Erythroblast (primary cell): ENCODE measurements around the gene NUAK1.

Experiments
- DNase-seq, 2 experiments: peaks; one replicate each; lab custom pipeline; 2025; lab: John Stamatoyannopoulos, UW
- GATA1 ChIP-seq: IDR thresholded peaks from 2 replicates; pipeline ENCODE4 v1.6.1; 2011; ENCODE audit warnings: low read depth, mild to moderate bottlenecking, control low read depth, low read length, moderate library complexity
- POLR2A ChIP-seq: IDR thresholded peaks from 2 replicates; pipeline ENCODE4 v1.6.1; 2011; ENCODE audit warnings: mild to moderate bottlenecking, low read length

NUAK1 gene

DNA sequence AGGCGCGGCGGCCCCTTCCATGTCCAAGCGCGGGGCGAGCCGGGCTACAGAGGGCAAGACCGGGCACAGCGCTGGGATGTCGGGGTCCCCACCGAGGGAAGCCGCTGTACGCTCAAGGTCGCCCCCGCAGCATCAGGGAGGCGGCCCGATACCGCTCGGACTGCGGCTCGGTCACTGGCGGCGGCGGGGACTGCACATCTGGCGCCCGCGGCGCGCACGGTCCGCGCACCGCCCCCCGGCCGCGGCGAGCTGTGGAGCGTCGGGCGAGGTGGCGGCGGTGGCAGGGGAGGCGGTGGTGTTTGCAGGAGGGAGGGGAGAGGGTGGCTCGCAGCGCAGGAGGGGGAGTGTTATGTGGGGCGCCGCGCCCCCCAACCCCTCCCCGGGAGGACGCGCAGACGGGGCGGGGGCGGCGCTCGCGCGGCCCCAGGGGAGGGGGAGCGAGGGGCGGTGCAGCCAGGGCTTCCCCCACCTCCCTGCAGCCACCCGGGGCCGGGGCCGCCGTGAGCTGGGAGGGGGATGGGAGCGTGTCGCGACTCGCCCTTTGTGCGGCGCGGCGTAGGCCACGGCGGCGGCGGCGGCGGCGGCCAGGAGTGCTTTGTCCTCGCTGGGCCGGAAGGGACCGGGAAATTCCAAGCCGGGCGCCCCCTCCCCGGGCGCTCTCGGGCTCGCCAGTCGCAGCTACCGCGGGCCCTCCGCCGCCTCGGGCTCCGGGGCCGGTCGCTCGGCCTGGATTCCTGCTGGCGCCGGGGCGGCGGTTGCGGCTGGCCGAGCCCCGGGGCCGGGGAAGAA lies at the start of gene NUAK1:
Gene NUAK1 (minus strand): TSS at position 322 of the 789 bp plus-strand sequence. CDS start 301 bp downstream, at position 21.
- no peak for DNase-seq
- TF ChIP-seq GATA1 (no peak), POLR2A (no peak)

DNA sequence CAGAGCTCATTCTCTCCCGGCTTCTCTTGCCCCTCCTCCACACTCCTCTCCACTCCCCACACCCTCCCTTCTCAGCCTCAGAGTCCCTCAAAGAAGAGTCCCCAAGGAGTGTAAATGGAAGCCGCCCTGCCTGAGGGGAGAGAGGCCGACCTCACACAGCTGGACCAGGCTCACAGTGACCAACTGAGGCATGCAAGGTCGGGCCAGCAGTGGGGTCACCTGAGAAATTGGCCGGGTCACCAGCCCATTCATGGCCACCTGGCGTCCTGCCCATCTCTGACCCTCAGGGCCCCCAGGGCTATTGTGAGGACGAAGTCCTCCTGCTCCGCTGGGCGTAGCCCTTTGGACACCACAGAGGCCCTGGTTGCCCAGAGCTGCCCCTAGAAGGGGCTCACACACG lies 49.5 kb upstream of the NUAK1 start:
- no peak for DNase-seq
- no peak for TF ChIP-seq GATA1
- TF ChIP-seq POLR2A = no peak

DNA sequence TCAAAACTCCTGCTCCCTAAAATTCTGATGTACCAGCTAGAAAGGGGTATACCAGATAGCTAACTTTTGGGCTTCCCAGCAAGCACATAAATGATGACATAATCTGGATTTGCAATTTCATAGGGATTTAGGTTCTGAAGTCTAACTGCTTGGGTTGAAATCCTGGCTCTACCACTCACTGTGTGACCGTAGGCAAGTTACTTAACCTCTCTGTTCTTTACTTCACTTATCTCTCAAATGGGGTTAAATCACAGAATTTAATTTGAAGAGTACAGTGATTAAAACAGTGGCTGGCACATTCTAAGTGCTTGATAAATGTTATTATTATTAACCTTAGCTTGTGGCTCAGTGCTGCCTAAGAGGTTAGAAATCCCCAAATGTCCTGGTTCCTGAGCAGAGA lies 49.1 kb upstream of the NUAK1 start:
- DNase-seq = no peak
- TF ChIP-seq POLR2A = no peak
- no peak for TF ChIP-seq GATA1

DNA sequence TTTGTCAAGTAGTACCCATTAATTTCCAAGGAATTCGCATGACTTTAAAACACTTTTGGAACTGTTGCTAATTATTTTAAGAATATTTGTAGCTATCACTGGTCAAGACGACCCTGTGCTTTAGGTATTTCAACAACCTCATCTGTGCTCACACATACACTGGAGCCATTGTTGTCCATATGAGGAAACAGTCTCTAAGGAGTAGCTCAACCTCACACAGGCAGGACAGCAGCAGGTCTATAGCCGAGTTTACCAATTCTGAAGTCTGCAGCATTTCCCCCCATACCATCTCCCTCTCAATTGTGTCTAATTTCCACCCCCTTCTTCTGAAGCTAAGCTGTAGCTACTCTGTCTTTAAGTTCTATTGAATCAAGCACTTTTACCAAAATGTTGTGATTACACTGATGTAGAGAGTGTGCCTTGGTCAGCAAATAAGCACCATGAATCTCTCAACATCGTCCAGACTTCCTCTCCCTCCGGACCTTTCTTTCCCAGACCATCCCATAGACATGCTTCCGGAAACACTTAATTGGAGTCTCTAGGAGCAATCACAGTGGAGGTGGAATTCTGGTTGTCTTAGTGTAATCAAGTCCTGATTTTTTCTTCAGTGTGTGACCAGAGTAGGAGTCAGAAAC lies 48.5 kb upstream of the NUAK1 start:
- DNase-seq = no peak
- TF ChIP-seq GATA1 (no peak), POLR2A (no peak)

DNA sequence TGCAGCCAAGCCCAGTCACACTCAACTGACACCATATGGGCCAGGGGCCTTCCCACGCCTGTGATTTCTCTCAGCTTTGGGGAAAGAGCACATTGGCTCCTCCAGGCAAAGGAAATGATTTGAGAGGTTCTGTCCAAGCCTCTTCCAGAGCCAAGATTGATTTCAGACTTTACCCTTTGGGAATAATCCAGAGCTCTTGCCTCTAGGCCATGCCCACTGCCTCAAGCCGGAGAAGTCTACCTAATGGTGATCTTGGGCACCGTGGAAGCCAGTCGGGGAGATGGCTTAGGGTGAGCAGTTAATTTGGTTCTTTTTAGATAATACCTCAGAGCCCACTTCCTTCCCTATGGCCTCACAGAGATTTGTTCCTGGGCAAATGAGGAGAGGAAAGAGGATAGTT lies 45.0 kb upstream of the NUAK1 start:
- TF ChIP-seq POLR2A = no peak
- no peak for TF ChIP-seq GATA1
- no peak for DNase-seq

DNA sequence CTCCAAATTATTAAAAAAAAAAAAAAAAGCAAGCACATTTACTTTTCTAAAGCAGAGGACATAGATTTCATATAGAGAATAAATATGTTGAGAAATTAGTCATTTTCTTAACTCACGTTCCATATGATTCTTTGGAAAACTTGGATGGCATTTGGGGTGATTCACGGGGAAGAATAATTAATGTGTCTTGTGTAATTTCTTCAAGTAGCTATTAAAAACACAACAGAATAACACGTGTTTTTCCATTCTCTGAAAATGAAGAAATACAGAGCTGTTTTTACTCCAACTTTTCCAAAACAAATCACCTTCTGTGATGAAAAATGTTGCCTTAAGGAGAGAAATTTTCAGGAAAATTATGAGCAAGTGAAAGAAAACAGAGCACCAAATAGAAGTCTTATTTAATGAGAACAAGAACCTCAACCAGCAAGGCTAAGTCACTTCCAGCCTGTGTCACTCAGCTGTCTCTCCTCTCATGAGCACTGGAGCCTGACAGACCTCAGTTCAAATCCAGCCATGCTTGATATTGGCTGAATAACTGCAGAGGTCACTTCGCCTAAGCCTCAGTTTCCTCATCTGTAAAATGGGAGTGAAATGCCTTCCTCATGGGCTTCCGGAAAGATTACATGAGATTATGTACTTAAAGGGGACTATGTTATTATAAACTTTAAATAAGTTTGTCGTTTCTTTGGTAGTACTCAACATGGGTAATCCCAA lies 42.8 kb upstream of the NUAK1 start:
- no peak for TF ChIP-seq POLR2A
- TF ChIP-seq GATA1 = no peak
- DNase-seq = no peak

DNA sequence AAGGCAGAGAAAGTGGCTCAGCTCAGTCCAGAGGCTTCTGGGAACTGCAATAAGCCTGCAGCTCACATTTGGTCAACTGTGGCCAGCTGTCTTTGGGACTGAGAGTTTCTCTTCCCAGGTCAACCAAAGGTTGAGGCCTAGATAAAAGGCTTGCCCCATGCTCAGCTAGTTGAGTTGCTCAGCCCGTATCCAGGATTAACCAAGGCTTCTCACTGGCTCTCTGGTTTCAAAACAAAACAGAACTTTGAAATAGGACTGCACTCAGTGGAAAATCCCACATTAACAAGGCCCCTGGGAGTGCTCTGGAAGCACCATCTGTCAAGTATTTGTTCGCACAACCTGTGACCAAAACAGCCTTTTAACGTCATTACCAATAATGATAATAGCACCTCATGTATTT lies 40.3 kb upstream of the NUAK1 start:
- DNase-seq = no peak
- TF ChIP-seq GATA1 (no peak), POLR2A (no peak)

DNA sequence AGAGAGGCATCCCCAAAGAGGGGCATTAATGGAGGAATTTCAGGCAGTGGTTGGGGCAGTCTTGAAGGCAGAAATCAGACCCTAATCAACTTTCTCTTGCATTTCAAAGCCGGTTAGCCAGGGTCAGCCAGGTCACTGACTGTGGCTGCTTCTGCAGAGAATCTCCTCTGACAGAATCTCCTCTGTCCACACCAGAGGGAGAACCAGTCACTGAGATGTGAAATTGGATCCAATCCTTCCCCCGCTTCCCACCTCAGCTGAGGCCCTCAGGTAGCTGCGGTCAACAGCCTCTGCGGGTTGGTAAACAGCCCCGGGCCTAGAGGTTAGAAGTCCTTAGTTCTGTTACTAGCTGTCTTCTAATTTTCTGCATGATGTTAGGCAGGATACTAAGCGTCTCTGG lies 39.8 kb upstream of the NUAK1 start:
- no peak for DNase-seq
- TF ChIP-seq GATA1 (no peak), POLR2A (no peak)

DNA sequence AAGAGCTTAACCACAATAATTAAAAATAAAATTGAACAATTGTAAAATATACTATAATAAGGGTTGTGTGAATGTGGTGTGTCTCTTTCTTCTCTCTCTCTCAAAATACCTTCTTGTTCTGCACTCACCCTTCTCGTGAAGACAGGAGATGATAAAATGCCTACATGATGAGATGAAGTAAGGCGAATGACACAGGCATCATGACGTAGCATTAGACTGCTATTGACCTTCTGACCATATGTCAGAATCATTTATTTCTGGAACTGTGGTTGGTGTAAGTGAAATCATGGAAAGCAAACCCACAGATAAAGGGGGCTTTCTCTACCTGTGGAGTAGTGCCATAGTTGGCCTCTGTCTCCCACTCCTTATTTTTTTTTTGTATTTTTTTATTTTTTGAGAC lies 37.8 kb upstream of the NUAK1 start:
- no peak for DNase-seq
- TF ChIP-seq GATA1 (no peak), POLR2A (no peak)

DNA sequence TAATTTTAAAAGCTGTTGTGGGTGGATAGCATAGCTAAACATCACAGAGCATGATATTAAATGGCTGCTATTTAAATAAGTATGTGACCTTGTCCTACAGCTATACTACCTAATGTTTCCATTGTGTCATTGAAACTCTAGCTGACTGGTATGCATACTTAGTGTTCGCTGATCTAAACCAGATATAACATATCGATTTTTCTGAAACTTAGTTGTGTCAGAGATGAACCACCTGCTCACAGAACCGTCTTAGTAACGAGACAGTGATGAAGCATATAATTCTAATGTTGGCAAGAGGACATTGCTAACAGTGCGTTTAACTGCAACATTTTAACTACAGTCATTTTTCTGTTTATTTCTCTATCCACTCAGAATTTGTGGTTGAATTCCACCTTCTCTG lies 36.1 kb upstream of the NUAK1 start:
- DNase-seq = no peak
- TF ChIP-seq POLR2A (no peak), GATA1 (no peak)

DNA sequence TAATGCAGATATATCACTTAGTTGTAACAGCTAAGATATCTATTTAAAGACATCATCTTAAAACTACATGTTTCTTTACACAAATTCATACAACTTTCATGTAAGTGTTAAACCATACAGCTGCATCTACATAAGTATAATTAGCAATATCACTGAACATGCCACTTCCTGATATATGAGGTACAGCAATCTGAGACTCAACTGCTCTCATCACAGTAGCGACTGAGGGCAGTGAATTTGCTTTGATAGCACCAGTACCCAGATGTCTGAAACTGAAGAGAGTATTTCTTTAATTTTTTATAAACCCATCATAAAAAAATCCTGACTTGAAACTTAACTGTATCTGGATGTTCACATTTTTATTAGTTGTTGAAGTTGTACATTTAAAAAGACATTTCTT lies 34.7 kb upstream of the NUAK1 start:
- no peak for DNase-seq
- TF ChIP-seq GATA1 (no peak), POLR2A (no peak)

DNA sequence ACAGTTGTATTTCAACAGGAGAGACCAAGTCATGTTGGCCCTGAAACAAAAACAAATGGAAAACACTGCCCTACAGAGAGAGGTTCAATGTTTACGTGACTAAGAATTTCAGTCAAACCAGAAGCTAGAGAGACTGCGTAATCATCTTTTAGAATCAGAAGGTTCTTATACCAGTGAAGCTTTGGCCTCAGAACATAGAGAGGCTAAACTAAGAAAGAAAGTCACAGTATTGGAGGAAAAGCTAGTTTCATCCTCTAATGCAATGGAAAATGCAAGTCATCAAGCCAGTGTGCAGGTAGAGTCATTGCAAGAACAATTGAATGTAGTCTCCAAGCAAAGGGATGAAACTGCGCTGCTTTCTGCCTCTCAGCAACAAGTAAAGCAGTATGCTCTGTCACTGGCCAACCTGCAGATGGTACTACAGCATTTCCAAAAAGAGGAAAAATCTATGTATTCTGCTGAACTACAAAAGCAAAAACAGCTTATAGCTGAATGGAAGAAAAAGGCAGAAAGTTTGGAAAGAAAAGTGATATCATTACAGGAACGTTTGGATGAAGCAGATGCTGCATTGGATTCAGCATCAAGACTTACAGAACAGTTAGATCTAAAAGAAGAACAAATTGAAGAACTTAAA lies 32.5 kb upstream of the NUAK1 start:
- no peak for TF ChIP-seq POLR2A
- TF ChIP-seq GATA1 = no peak
- DNase-seq = no peak

DNA sequence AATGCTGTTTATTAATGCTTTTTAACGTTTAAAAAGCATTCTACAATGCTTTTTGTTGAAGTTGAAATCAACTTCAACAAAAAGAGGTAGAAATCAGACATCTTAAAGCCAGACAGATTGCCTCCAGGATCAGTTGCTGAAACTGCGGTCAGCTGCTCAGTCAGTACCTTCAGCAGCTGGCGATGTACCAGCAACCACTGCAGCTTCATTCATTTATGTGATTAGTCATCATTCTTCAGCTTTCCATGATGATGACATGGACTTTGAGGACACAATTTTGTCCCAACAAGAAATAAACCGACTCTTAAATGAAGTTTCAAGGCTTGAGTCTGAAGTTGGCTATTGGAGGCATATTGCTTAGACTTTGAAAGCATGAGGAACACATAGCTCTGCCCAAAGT lies 31.5 kb upstream of the NUAK1 start:
- no peak for DNase-seq

More for the DNA sequence above, 31.5 kb upstream of the NUAK1 start:
- TF ChIP-seq GATA1 = no peak
- no peak for TF ChIP-seq POLR2A
